ENCODE results near the gene IL27RA. TPM values are rescaled to one million over a fixed set of nuclear protein-coding genes. Genes with fewer than 3 reads are reported as not detected.
"Not testable (repeated sequence)": the region's sequence is repeated elsewhere in the genome, so short reads cannot be mapped to it uniquely, and the experiment has no call there.

Gene IL27RA
- total RNA-seq, 1 experiment from 2014 or later = 6.0 TPM

- no peak for TF ChIP-seq EZH2 (IDR thresholded peaks at IDR 0.05; ENCODE audit: borderline replicate concordance, low read depth, low read length, poor library complexity, severe bottlenecking)
- no peak for TF ChIP-seq CTCF (conservative IDR thresholded peaks at IDR 0.05; ENCODE audit: low read depth, low read length)
- intact Hi-C loops (cut with micrococcal nuclease; ENCODE audit: unreplicated experiment) = no loop called here
- BruUV-seq (replicated peaks) = no TSS peak
- CTCF ChIA-PET = interaction anchor here (0.7 kb wide), 1 partner anchor 339 kb away, joined by 5 read pairs; no protein-coding TSS in a partner anchor
- Histone ChIP-seq H3K4me1 (ENCODE audit: insufficient read depth, low read length, poor library complexity, severe bottlenecking) (peaks cover 5% of the 10 kb centered on the region), H3K27me3 (replicated peaks; ENCODE audit: insufficient read depth, low read depth, low read length, poor library complexity) (no peaks in the 10 kb centered on the region), H3K4me3 (ENCODE audit: low read depth, low read length, poor library complexity, severe bottlenecking) (no peak overlapping the region), H3K36me3 (ENCODE audit: insufficient read depth, low read length, poor library complexity, severe bottlenecking) (no peaks in the 10 kb centered on the region), H3K9me3 (ENCODE audit: low read depth, low read length, poor library complexity, severe bottlenecking) (no peaks in the 10 kb centered on the region), H3K27ac (ENCODE audit: low read depth, low read length, poor library complexity, severe bottlenecking) (no peak overlapping the region)
- POLR2A ChIA-PET (ENCODE audit: low non-redundant PET) = no interaction called here
- DNase-seq (ENCODE audit: low spot score) = no peak
Observed at GRCh38 chr19:14022469-14022868, 9.1 kb upstream of the IL27RA start.

GRCh38 chr19:14023404-14024235 is 7.9 kb upstream of the IL27RA start:
- CTCF ChIA-PET = no interaction called here
- TF ChIP-seq CTCF (conservative IDR thresholded peaks at IDR 0.05; ENCODE audit: low read depth, low read length) = peak; percentile 46
- no peak for TF ChIP-seq EZH2 (IDR thresholded peaks at IDR 0.05; ENCODE audit: borderline replicate concordance, low read depth, low read length, poor library complexity, severe bottlenecking)
- Histone ChIP-seq H3K27me3 (replicated peaks; ENCODE audit: insufficient read depth, low read depth, low read length, poor library complexity) (no peaks in the 10 kb centered on the region), H3K27ac (ENCODE audit: low read depth, low read length, poor library complexity, severe bottlenecking) (no peak overlapping the region), H3K36me3 (ENCODE audit: insufficient read depth, low read length, poor library complexity, severe bottlenecking) (no peaks in the 10 kb centered on the region), H3K4me3 (ENCODE audit: low read depth, low read length, poor library complexity, severe bottlenecking) (no peak overlapping the region), H3K9me3 (ENCODE audit: low read depth, low read length, poor library complexity, severe bottlenecking) (no peaks in the 10 kb centered on the region), H3K4me1 (ENCODE audit: insufficient read depth, low read length, poor library complexity, severe bottlenecking) (peaks cover 5% of the 10 kb centered on the region)
- POLR2A ChIA-PET (ENCODE audit: low non-redundant PET) = no interaction called here
- intact Hi-C loops (cut with micrococcal nuclease; ENCODE audit: unreplicated experiment) = no loop called here
- peak; percentile 53 for DNase-seq (ENCODE audit: low spot score)
- BruUV-seq (replicated peaks) = no TSS peak

- H3K4me1 ChIP-seq (ENCODE audit: insufficient read depth, low read length, poor library complexity, severe bottlenecking); CTCF ChIA-PET; H3K27me3 ChIP-seq (replicated peaks; ENCODE audit: insufficient read depth, low read depth, low read length, poor library complexity); DNase-seq (ENCODE audit: low spot score); POLR2A ChIA-PET (ENCODE audit: low non-redundant PET); intact Hi-C loops (cut with micrococcal nuclease; ENCODE audit: unreplicated experiment); H3K36me3 ChIP-seq (ENCODE audit: insufficient read depth, low read length, poor library complexity, severe bottlenecking); H3K4me3 ChIP-seq (ENCODE audit: low read depth, low read length, poor library complexity, severe bottlenecking); BruUV-seq (replicated peaks); H3K27ac ChIP-seq (ENCODE audit: low read depth, low read length, poor library complexity, severe bottlenecking); H3K9me3 ChIP-seq (ENCODE audit: low read depth, low read length, poor library complexity, severe bottlenecking): not testable (repeated sequence)
Observed at GRCh38 chr19:14026652-14027192, 4.8 kb upstream of the IL27RA start.

Measured in A673 (cell line).